K562 (cell line): Measurements from ENCODE around the gene ABLIM2. TPM values are rescaled to one million over a fixed set of nuclear protein-coding genes. Genes with fewer than 3 reads are reported as not detected.

Experiments used
- ATAC-seq: fragments of 200-7000 bp; cut with Tn5 transposase; 3 replicates; pipeline ENCODE4 v1.9.1; 2020; ENCODE audit warnings: moderate library complexity
- BruUV-seq: library from RNA; stranded (reverse); fragments of 400-500 nt; replicated peaks from 2 replicates; lab custom pipeline; 2021; lab: Mats Ljungman, UMichigan
- CTCF ChIA-PET: fragments of 300-600 bp; formaldehyde crosslinking; extraction: SDS; loops from one replicate; lab custom pipeline; 2021; ENCODE audit warnings: low intra/inter-chr PET ratio; lab: Yijun Ruan, JAX
- POLR2A ChIA-PET: fragments of 300-600, 350-650 bp; sonication (Branson Sonifier 250); formaldehyde crosslinking; extraction: SDS; loops from one replicate; lab custom pipeline; 2021; ENCODE audit warnings: antibody characterized with exemption, inconsistent platforms; lab: Yijun Ruan, JAX
- DNase-seq, 4 experiments: peaks; one replicate each; pipeline versions ENCODE4 v3.0.0 to v3.0.0-alpha.2; 2011 to 2018; ENCODE audit warnings: low spot score in 3 of 4, mixed read lengths in 3 of 4; ENCODE audit errors: extremely low read depth in 1 of 4
- FAIRE-seq: peaks from 2 replicates; lab custom pipeline; 2011; peaks lifted over from hg19 to GRCh38; lab: Jason Lieb, UNC
- H2AFZ ChIP-seq: 2 replicates; pipeline ENCODE4 v1.6.0; 2011; ENCODE audit warnings: low read depth, low read length, control low read depth, inconsistent platforms
- H3K27ac ChIP-seq: fragments of 200-600 bp; 3 replicates; pipeline ENCODE4 v1.8.0; 2011; ENCODE audit warnings: low read depth, mild to moderate bottlenecking, control low read depth, inconsistent platforms, low read length, moderate library complexity, mixed read lengths; ENCODE audit errors: extremely low read depth
- H3K27me3 ChIP-seq, 2 experiments: fragments of 300-600 bp in 1 of 2; 2 replicates in 1 of 2; 3 replicates in 1 of 2; pipeline versions ENCODE4 v1.6.0 to v1.8.0; 2011; ENCODE audit warnings: inconsistent platforms in 2 of 2, low read length in 2 of 2, mild to moderate bottlenecking in 1 of 2, mixed read lengths in 1 of 2, moderate library complexity in 1 of 2; ENCODE audit not compliant: control insufficient read depth in 2 of 2, insufficient read depth in 2 of 2
- H3K36me3 ChIP-seq: fragments of 300-600 bp; 3 replicates; pipeline ENCODE4 v1.8.0; 2011; ENCODE audit warnings: mild to moderate bottlenecking, low read length, inconsistent platforms; ENCODE audit not compliant: control insufficient read depth, insufficient read depth
- H3K4me1 ChIP-seq, 2 experiments: fragments of 200-600 bp in 1 of 2; replicated peaks in 1 of 2; 2 replicates in 1 of 2; 3 replicates in 1 of 2; pipeline versions ENCODE4 v1.5.1 to v1.8.0; 2011; ENCODE audit warnings: inconsistent platforms in 2 of 2, low read length in 2 of 2, mild to moderate bottlenecking in 1 of 2, mixed read lengths in 1 of 2, moderate library complexity in 1 of 2; ENCODE audit not compliant: control insufficient read depth in 2 of 2, insufficient read depth in 2 of 2
- H3K4me2 ChIP-seq: 2 replicates; pipeline ENCODE4 v1.6.1; 2011; ENCODE audit warnings: low read length, control low read depth, inconsistent platforms, mixed read lengths; ENCODE audit not compliant: insufficient read depth
- H3K4me3 ChIP-seq: fragments of 200-600 bp; sonication (generic), shearing (Covaris generic); 2 replicates; pipeline ENCODE4 v1.5.1; 2016; ENCODE audit warnings: control low read depth, inconsistent platforms
- H3K79me2 ChIP-seq: fragments of 200-600 bp; 3 replicates; pipeline ENCODE4 v1.8.0; 2011; ENCODE audit warnings: low read length, inconsistent platforms; ENCODE audit not compliant: control insufficient read depth, insufficient read depth
- H3K9ac ChIP-seq, 2 experiments: 2 replicates each; pipeline versions ENCODE4 v1.6.0 to v1.6.1; 2011; ENCODE audit warnings: low read depth in 2 of 2, low read length in 2 of 2, control low read depth in 1 of 2, inconsistent platforms in 1 of 2, mild to moderate bottlenecking in 1 of 2, mixed read lengths in 1 of 2; ENCODE audit not compliant: insufficient read depth in 1 of 2
- H3K9me1 ChIP-seq: one replicate; pipeline ENCODE4 v1.6.0; 2011; ENCODE audit warnings: inconsistent platforms, mild to moderate bottlenecking, low read length, moderate library complexity; ENCODE audit not compliant: control insufficient read depth, insufficient read depth
- H3K9me3 ChIP-seq: replicated peaks from 2 replicates; pipeline ENCODE4 v1.5.1; 2011; ENCODE audit warnings: low read depth, low read length, inconsistent platforms; ENCODE audit not compliant: control insufficient read depth, insufficient read depth
- H4K20me1 ChIP-seq: replicated peaks from 2 replicates; pipeline ENCODE4 v1.6.1; 2011; ENCODE audit warnings: low read length, inconsistent platforms, mixed read lengths; ENCODE audit not compliant: control insufficient read depth, insufficient read depth
- COPS2 ChIP-seq: fragments of 450-650 bp; conservative IDR thresholded peaks from 2 replicates; pipeline ENCODE4 v1.6.1; 2016; ENCODE audit warnings: mild to moderate bottlenecking, moderate library complexity
- DIDO1 ChIP-seq: fragments of 450-650 bp; IDR thresholded peaks from 2 replicates; pipeline ENCODE4 v1.6.1; 2016; ENCODE audit warnings: low read depth, missing biosample characterization, missing genetic modification characterization
- FOXO4 ChIP-seq: fragments of 450-650 bp; formaldehyde crosslinking; IDR thresholded peaks from 2 replicates; pipeline ENCODE4 v1.4.0; 2020; ENCODE audit warnings: mild to moderate bottlenecking, moderate library complexity
- HMG20A ChIP-seq: fragments of 450-650 bp; formaldehyde crosslinking; conservative IDR thresholded peaks from 2 replicates; pipeline ENCODE4 v1.4.0; 2020; ENCODE audit warnings: mild to moderate bottlenecking, mixed read lengths
- ILK ChIP-seq: fragments of 450-650 bp; IDR thresholded peaks from 2 replicates; pipeline ENCODE4 v1.6.1; 2016; ENCODE audit warnings: missing genetic modification characterization, low read depth, mild to moderate bottlenecking, missing compliant biosample characterization, moderate library complexity, borderline replicate concordance
- POLR2AphosphoS2 ChIP-seq: IDR thresholded peaks from 2 replicates; pipeline ENCODE4 v1.6.1; 2012; ENCODE audit warnings: low read length, improper control_type of control experiment
- PRDM10 ChIP-seq: fragments of 450-650 bp; IDR thresholded peaks from 2 replicates; pipeline ENCODE4 v1.6.1; 2018; ENCODE audit not compliant: partially characterized antibody
- SETDB1 ChIP-seq: IDR thresholded peaks from one replicate; pipeline ENCODE4 v1.6.1; 2012; ENCODE audit warnings: low read length, control low read depth, inconsistent platforms
- TARDBP ChIP-seq: fragments of 450-650 bp; IDR thresholded peaks from 2 replicates; pipeline ENCODE4 v1.6.1; 2016
- ZBTB1 ChIP-seq: sonication (generic); formaldehyde crosslinking; IDR thresholded peaks from 2 replicates; pipeline ENCODE4 v1.8.1; 2023; ENCODE audit warnings: missing genetic modification reagents, low read depth, mild to moderate bottlenecking, borderline replicate concordance
- ZC3H4 ChIP-seq: sonication (generic); formaldehyde crosslinking; IDR thresholded peaks from 2 replicates; pipeline ENCODE4 v1.9.0; 2021; ENCODE audit warnings: missing genetic modification reagents, borderline replicate concordance
- ZNF134 ChIP-seq: fragments of 250-450 bp; sonication (Bioruptor Pico); conservative IDR thresholded peaks from 2 replicates; pipeline ENCODE4 v1.4.0; 2020
- ZNF76 ChIP-seq: fragments of 250-450 bp; sonication (Bioruptor Pico); IDR thresholded peaks from 2 replicates; pipeline ENCODE4 v1.4.0; 2020; ENCODE audit warnings: mild to moderate bottlenecking, moderate library complexity, borderline replicate concordance
- WGBS: fragments of 100-300 bp; shearing (Covaris generic); methylation state at CpG from one replicate; pipeline ENCODE4 v1.1.6; 2016; ENCODE audit warnings: low coverage, mixed read lengths; ENCODE audit not compliant: insufficient coverage; ENCODE audit errors: missing lambda C conversion rate; 5-methylcytosine and 5-hydroxymethylcytosine counted together
- in situ Hi-C: fragments of 300-500 bp; cut with MboI; formaldehyde crosslinking; loops from 4 replicates; pipeline ENCODE4 v1.15.0; 2018; ENCODE audit warnings: inconsistent platforms, mixed read lengths
- intact Hi-C: fragments of 100-400 bp; cut with micrococcal nuclease; formaldehyde crosslinking; loops from 2 replicates; pipeline ENCODE4 v1.14.2; 2022
- polyA plus RNA-seq, 8 experiments: library from polyadenylated mRNA; depleted of rRNA in 4 of 8; stranded (reverse) in 5 of 8; unstranded in 3 of 8; fragments of >200 nt; fragmentation: Nextera tagmentation in 2 of 8; fragmentation: Illumina TruSeq in 1 of 8; extraction: Ambion mirVana in 2 of 8; extraction: Trizol in 1 of 8; gene quantifications; 2 replicates each; pipeline versions ENCODE4 v1.2.1 to v1.2.3, GENCODE V29; 2011 to 2014; ENCODE audit warnings: inconsistent platforms in 1 of 8, missing spikeins in 1 of 8
- total RNA-seq, 7 experiments: library from RNA; depleted of rRNA in 6 of 7; stranded (reverse); fragments of >200 nt in 6 of 7; fragmentation: Illumina TruSeq in 2 of 7; extraction: Trizol in 2 of 7; gene quantifications; 2 replicates each; pipeline versions ENCODE4 v1.2.1 to v1.2.3, GENCODE V29; 2011 to 2021; ENCODE audit warnings: low replicate concordance in 1 of 7

Gene ABLIM2
- total and polyA plus RNA-seq, 9 of the 15 experiments (the other 6 are each of a cell fraction or from before 2014, with no cell fraction given): not detected

GRCh38 chr4:7979652-7979968 lies 179.0 kb downstream of the ABLIM2 start:
- no peak for DNase-seq
- ChIA-PET POLR2A (no interaction called here), CTCF (no interaction called here)
- no peak overlapping the region for H3K4me3 ChIP-seq
- FAIRE-seq: no peak
- no peaks in the 10 kb centered on the region for H3K9me1 ChIP-seq
- H3K4me1 ChIP-seq: no peaks in the 10 kb centered on the region
- H3K27ac ChIP-seq: no peak overlapping the region
- H3K9me3 ChIP-seq: no peaks in the 10 kb centered on the region
- no peak overlapping the region for H3K9ac ChIP-seq
- no peak for ATAC-seq
- no peak for TF ChIP-seq COPS2
- no peak for TF ChIP-seq PRDM10
- no peak for TF ChIP-seq POLR2AphosphoS2
- no peak for TF ChIP-seq TARDBP
- no peak for TF ChIP-seq SETDB1
- no peak for TF ChIP-seq ZNF76
- TF ChIP-seq ILK (tag): no peak
- TF ChIP-seq ZNF134 (CRISPR knock-in tag): no peak
- no peak for TF ChIP-seq HMG20A
- no peak for TF ChIP-seq ZC3H4 (CRISPR knock-in tag)
- TF ChIP-seq ZBTB1 (CRISPR knock-in tag): no peak
- no peak for TF ChIP-seq FOXO4 (CRISPR knock-in tag)
- no peak for TF ChIP-seq DIDO1 (tag)
- H3K4me2 ChIP-seq: no peak overlapping the region
- in situ Hi-C loops: no loop called here
- H3K27me3 ChIP-seq: peaks cover 4 to 35% of the 10 kb centered on the region in 2 experiments; a peak in 3 of 5 replicates
- WGBS: 0% methylated on average over 4 of the region's 4 CpGs
- H3K36me3 ChIP-seq: no peaks in the 10 kb centered on the region
- BruUV-seq: no TSS peak
- no peak overlapping the region for H2AFZ ChIP-seq
- intact Hi-C loops: no loop called here
- no peaks in the 10 kb centered on the region for H3K79me2 ChIP-seq
- peaks cover 10% of the 10 kb centered on the region; the same call in 1 of the 2 replicates for H4K20me1 ChIP-seq
